CMK (cell line): ENCODE results near the gene CACNA2D3.
A peak's percentile ranks its signal among the peaks of the same experiment; 100 is the strongest.

Source experiments
- DNase-seq: peaks from one replicate; pipeline ENCODE4 v3.0.0-alpha.2; 2010; ENCODE audit warnings: low read depth

The CACNA2D3 gene

DNA sequence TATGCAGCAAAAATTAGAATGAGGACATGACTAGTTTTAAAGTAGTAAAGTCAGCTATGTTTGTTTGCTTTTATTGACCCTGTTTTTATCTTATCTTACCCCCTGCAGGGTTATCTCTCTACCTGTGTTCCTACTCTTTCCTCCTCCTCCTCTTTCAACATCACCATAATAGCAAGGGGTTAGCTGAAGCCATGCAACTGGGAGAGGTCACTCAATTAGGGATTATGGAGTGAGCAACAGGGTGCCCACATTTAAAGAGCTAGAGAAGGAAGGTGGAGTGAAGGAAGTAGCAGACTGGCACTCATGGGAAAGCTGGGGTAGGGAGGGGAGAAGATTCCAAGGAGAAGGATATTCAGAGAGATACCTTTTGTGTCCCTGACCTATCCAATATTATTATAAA is 679.6 kb downstream of the CACNA2D3 start:
- no peak for DNase-seq

DNA sequence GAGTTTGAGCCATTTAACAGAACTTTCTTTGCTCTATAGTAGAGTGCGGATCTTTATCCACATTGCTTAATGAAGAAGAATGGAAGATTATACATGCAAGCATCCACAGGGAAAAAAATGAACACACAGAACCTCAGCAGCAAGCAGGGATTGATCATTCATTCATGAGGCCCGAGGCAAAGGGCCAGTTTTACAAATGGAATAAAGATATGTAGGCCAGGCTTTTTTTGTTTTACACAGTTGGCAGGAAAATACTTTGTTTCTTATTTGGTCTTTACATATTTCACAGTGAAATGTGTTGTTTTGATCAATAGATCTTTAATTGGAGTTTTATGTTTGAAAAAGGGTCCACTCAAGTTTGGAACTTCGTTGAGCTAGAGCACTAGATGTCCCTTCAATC is 688.0 kb downstream of the CACNA2D3 start:
- no peak for DNase-seq

DNA sequence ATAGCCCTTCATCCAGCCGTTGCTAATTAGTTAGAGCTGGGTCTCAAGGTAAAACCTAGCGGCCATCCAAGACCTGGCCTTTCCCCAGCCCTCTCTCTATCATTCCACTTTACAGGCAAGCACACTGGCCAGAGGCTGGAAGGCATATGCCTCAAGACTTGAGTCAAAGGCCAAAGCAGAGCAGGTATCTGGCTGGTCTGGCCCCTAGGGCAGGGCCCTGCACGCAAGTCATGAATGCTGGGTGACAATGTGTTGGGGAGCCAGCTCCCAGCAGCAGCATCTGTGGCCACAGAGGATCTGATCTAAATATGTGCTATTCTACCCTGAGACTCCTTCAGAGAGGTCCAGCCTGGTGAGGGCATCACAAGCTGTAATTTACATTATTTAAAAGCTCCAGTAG is 691.9 kb downstream of the CACNA2D3 start:
- no peak for DNase-seq

DNA sequence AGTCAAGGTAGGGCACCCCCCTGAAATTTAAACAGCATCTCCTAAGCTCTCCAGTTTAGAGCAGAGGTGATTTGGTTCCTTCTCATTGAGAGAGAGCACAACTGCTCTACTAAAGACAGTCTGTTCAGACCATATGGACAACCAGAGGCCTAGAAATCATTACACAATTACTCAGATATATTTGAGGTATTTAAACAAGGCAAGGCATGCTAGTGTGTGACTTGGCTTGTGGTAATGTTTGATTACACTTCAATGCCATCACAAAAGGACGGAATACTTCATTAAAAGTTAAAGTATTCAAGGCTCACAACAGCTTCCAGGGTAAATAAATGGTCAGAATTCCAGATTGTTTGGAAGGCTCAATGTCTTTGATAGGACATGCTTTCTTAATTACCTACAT is 695.3 kb downstream of the CACNA2D3 start:
- DNase-seq, result no peak

DNA sequence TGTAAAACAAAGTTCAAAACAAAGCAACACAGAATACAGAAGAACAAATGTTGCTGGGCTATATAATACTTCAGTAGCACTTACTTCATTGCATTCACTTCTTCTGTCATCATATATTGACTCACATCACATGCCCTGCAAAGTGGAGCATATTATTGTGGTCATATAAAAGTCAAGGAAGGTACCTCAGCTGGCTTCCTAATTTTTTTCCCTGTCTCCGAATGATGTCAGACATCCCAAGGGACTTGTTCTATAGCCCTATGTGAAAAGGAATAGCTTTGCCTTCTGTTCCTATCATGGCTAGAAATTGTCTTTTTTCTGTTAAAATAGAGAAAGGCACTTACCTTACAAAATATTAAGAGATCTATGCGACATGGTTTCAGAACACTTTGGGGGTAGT is 696.1 kb downstream of the CACNA2D3 start:
- DNase-seq, result no peak

DNA sequence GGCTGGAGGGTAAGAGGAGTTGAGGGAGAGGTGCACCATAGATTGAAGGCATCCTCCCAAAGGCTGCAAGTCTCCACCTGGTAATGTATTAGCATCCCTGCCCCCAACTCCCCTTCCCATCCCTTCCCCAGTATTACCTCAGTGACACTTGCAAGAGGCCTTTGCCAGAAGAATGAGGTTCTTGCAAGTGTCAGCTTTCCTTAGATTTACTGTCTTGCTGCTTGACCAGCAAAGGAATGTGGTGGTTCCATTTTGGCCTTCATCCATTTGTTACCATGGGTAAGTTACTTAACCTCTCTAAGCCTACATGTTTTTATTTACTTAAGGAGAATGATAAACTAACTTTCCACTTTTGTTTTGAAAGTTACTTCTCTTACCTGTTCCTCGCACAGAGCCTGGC is 696.6 kb downstream of the CACNA2D3 start:
- no peak for DNase-seq

DNA sequence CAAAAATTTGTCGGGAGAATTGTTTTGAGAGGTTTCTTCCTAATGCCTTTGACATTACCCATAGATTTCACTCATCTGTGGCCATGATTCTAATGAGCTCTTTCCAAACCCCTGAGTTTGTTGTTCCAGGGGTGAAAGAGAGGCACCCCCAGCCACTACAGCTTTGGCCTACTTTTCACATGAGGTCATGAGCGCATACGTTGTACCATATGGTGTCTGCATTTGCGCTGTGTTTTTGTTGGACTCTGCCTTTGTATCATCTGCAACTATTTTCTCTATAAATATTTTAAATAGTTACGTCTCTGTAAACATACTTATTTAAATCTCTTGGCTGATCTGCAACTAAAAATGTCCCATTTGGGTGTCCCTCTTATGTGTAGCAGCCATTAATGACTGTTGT is 697.6 kb downstream of the CACNA2D3 start:
- no peak for DNase-seq

DNA sequence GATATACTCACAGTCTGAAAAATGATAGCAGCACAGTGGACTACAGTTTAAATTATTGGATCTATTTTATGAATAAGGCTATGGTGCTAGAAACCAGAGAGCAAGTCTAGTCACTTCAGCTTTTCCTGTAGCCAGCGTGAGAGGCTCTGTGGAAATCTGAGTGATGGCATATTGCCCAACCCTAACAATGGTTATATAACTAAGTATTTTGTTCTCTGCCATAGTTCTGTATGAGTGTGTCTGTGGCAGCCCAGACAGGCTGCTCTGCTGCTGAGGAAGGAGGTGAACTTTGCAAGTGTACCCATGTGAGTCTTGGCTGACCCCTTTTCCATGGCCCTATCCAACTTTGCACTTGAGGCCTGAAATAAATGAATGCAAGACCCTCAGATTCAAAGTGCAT is 699.9 kb downstream of the CACNA2D3 start:
- DNase-seq, result no peak

DNA sequence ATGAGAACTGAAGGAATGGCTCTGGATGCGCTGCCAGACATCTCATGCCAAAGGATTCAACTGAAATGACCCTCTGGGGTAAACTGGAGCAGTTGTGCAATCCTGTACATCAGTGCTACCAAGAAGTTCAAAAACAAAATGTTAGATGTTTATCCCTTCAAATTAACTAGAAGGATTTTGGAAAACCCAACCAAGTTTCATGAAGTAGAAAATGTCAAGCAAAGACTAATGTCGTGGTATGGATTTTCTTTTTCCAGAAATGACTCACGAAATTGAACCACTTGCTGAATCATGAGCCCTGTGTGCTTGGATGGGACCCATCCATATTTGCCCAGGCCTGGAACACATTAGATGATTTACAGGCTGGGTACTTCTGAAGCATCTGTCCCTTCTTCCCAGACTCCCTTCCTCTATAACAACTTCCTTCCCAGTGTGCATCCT is 703.9 kb downstream of the CACNA2D3 start:
- no peak for DNase-seq

DNA sequence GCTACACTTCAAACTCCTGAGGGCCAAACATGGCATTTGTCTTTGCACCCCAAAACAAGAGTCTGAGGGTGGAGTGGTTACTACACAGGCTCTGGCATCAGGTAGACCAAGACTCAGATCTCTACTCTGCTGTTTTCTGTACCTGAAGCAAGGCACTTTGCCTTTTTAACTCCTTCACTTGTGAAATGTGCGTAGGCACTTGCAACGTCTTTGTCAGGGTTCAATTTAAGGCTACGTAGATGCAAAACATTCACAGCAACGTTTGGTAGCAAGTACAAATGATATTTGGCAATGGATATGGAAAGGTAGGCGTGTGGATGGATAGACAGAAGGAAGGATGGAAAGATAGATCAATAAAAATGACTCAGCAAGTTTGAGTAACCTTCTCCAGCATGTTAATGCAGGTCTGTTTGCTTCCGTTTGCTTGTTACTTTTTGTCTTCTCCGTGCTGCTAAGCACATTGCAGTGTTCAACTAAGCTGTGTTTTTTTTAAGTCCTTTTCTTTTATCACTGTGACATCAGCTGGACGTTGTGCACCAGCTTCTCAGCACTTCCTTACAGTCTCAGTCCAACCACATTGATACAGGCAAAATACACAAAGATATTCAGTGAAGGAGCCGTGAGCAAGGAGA is 704.8 kb downstream of the CACNA2D3 start:
- no peak for DNase-seq

DNA sequence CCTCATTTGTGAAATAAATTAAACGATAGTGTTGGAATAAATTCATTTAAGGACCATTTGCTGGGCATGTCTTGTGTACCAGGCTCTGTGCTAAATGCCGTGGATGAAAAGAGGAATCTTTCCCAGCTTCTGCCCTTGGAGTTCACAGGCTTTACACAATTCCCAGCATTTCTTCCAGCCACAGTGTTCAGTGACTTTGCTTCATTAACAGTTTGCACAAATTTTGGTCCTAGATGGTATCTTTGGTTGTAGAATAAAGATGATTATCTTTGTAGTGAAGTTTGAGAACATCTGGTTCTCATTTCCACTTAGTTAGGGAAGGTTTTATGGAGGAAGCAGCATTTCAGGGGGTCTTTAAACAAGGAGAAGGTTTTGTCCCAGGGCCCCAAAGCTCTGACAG is 705.4 kb downstream of the CACNA2D3 start:
- no peak for DNase-seq

DNA sequence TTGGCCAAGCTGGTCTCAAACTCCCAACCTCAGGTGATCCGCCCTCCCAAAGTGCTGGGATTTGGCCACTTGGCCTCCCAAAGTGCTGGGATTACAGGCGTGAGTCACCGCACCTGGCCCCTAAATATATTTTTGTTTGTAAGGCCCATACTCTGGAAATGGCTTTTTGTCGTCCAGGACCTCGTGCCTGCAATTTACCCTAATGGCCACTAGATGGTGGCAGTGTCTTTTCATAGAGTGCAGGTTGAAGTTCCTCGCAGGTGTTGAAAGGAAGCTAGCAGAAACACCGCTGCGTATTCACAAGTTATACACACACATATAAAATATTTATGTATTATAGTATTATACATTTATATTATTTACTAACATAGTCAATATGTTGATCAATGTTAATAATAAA is 708.3 kb downstream of the CACNA2D3 start:
- DNase-seq, result peak; percentile 22

DNA sequence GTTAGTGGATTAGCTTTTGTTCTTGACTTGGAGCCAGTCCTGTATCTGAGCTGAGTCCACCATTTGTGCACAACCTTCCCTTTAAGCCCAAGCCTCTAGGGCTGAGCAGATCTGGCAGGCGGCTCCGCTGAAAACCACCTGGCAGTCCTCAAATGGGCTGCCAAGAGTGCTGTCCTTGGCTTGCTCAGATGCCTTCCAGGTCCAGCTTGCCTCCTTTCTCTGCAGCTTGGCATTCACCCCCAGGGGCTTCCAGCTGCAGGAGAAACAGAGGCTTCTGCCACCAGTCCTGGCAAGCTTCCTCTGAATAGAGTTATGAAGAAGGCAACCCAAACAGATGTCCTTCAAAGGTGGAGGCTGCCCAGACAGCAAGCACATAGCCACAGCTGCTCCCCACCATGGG is 708.8 kb downstream of the CACNA2D3 start:
- DNase-seq, result no peak

DNA sequence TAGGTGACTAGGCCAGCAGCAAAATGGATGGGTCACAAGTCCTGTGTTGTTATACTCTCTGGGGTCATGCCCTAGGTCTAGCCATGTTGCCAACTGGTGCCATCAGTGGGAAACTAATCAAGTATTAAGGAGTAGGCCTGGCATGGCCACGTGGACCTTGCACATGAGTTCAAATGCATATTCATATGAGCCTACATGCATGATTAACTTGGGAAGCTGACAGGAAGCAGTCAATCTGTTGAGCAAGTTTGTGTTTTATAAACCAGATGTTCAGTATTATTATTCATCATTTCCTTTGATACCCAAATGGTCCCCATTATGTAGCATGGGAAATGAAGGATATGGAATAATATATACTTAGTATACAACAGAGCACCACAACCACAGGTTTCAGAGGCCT is 710.5 kb downstream of the CACNA2D3 start:
- no peak for DNase-seq

DNA sequence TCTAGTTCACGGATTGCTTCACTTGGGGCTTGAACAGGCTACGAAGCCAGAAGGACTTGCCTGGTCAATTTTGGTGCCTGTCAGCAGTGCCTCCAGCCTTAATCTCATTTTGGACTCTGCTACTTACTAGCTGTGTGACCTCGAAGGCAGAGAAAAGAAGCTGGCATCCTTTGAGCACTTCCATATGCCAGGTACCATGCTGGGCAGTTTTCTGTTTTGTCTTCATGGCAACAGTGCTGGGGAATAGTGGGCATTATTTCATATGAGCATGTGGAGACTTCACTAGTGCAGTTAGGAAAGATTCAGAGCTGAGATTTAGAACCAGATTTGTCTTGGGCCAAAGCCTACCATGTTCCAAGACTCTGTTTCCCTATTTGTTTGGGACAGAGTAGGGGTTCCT is 713.3 kb downstream of the CACNA2D3 start:
- DNase-seq, result no peak

DNA sequence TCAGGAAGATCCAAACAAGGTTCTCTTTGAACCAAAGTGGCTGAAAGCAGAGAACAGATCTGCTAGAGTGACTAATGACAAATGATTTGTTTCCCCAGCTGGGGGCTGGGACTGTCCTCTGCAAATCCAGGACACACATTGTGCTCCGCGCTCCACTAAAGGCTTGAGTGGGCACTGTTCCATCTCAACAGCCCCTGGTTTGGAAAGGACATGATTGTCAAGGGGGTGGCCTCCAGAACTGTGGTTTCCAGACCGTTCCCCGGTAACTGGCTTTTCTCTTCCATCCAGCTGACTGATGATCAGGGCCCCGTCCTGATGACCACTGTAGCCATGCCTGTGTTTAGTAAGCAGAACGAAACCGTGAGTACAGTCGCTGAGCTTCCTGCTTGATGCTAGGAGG is 714.5 kb downstream of the CACNA2D3 start:
- no peak for DNase-seq

DNA sequence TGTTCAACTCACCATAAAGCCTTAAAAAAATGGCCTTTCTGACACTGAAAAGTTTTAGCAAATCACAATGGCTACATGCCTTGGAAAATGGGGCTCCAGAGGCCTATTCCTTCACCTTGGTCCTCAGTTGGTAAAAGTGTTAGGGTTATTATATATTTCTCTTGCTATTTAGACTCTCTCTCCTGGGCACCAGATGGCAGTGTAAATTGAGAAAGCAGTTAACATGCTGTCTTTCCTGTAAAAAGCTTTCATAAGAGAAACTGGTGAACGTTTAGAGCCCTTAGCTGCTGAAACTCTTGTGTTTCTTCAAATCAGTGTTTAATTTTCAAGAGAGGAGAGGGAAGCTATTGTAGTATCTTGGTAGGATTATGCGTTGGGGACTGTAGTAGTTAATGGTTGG is 715.6 kb downstream of the CACNA2D3 start:
- DNase-seq, result no peak

DNA sequence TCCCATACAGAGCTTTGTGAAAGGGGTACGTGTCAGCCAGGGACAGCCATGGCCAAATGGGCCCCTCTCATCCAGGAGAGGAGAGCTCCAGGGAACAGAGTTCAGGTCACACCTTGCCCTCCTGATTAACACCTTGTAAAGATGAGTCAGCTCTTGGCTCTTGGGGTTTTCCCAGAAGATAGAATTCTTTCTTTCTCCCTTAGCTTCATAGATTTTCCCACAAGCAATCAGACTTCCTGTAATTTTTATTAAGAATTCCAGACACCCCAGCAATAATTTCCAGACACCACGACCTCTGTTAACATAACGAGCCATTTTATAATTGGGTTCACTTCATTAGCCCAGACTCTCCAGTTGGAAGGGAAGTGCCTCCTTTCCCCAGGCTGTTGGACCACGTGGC is 719.1 kb downstream of the CACNA2D3 start:
- no peak for DNase-seq

DNA sequence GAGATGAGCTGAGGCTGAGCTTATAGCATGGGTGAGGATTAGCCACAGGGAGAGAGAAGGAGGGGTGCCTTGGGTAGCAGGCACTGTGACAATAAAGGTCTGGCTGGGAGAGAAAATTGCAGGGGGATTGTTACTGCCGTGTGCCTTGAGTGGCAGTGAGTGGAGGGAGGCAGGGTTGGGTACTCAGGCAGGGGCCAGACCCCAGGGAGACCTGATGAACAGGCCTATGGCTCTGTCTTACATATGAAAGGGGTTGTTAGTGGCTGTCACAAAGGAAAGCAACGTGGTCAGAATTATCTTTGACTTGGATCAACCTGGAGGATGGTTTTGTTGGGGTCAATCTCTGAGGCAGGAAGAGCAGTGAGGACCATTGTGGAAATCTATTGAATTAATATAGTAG is 721.0 kb downstream of the CACNA2D3 start:
- DNase-seq, result no peak

DNA sequence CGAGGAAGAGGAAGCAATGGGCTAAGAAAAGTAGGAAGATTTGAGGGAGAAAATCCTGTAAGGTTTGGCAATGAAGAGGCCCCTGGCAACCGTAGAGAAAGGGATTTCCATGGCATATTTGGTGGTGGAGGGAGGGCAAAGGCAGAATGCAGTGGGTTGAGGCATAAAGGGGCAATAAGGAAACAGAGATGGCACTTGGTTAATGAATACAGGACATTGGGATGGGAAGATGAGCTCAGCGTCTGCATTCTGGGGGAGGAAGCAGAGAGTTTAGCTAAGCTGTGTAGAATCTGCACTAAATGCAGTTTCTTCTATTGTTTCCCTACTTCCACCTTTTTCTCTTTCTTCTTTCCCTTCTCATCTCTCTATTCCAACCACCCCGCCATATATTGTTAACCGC is 721.9 kb downstream of the CACNA2D3 start:
- DNase-seq, result no peak

DNA sequence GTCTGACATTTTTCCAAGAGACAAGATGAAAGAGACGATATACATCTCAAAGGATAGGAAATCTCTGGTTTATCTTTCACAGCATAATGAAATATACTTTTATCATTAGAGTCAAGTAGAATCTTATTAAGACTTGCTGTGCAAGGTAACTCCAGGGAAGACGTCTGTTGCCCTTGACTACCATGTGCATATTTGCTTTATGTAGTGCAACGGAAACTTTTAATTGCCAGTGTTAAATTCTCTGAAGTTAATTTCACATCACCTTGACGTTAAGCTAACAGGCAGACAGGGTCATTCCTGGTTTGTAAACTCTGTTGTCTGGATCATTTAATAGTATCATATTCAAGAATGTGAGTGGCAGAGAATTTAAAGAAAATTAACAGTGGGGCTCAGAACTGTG is 722.7 kb downstream of the CACNA2D3 start:
- no peak for DNase-seq

DNA sequence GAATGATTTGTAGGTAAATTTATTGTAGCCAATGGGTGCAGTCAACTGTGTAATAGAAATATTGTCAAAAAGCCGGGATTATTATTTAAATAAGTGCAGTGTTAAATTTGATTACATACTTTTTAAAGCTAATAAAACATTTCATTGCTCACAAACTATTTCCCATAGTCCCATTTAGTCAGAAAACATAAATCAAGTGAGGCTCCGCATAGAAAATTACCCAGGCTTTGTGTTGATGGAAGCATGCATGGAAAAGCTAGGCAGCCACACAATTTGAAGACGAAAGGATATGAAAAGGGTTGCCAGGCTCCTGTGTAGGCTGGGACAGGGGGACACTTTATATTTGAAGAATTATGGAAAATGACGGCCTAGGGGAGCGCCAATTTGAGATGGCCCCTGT is 723.2 kb downstream of the CACNA2D3 start:
- no peak for DNase-seq

DNA sequence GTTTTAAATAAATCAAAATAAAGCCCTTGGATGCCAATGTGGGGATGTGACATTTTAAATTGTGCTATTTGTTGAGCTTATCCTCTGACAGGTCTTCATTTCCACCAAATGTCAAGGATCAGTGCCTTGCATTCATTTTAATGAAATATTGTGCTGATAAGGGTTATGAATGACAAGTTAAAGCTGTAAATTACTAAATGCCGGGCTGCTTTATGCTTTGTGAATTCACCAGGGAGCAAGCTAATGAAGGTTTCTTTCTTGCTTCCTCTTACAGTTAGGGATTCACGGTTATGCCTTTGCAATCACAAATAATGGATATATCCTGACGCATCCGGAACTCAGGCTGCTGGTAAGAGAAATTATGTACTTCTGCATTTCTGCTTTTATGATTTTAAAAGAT is 723.8 kb downstream of the CACNA2D3 start:
- DNase-seq, result no peak

DNA sequence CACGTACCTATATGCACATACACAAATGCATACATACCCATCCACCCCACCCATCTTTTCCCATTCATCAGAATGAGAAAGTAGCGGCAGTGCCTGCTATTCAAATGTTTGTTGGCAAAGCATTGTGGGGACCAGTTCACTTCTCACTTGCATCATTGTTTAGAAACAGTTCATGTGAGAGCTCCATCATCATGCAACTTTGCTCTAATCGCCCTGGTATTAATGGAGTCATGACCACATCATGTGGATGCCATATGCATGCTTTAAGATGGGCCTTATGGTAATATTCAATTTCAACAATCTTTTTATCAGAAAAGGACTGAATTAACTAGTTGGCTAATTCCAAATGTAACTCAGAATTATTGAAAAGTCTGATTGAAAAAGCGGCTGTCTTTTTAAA is 725.0 kb downstream of the CACNA2D3 start:
- no peak for DNase-seq

DNA sequence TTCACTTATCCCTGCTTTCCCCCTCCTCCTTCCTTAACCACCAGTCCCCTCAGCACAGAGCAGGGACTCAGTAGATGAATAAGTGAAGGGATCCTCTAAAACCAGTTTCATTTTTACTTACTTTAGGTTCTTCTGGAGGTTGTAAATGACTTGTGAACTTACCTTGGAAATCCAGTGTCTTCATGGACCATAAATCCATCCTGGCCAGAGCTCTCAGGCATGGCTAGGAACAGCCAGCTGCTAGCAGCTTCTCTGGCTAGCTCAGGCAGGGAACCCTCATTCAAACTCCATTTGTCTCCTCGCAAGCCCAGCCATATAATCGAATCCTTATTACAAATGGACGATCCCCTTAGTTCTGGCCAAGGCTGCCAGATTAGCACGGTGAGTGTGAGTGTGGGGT is 727.0 kb downstream of the CACNA2D3 start:
- DNase-seq, result no peak
